ENCODE data around the gene IQGAP1. TPM values are rescaled to one million over a fixed set of nuclear protein-coding genes. Genes with fewer than 3 reads are reported as not detected.

The IQGAP1 gene
- total RNA-seq, 2 experiments from 2014 or later = 217 to 221 TPM

DNA sequence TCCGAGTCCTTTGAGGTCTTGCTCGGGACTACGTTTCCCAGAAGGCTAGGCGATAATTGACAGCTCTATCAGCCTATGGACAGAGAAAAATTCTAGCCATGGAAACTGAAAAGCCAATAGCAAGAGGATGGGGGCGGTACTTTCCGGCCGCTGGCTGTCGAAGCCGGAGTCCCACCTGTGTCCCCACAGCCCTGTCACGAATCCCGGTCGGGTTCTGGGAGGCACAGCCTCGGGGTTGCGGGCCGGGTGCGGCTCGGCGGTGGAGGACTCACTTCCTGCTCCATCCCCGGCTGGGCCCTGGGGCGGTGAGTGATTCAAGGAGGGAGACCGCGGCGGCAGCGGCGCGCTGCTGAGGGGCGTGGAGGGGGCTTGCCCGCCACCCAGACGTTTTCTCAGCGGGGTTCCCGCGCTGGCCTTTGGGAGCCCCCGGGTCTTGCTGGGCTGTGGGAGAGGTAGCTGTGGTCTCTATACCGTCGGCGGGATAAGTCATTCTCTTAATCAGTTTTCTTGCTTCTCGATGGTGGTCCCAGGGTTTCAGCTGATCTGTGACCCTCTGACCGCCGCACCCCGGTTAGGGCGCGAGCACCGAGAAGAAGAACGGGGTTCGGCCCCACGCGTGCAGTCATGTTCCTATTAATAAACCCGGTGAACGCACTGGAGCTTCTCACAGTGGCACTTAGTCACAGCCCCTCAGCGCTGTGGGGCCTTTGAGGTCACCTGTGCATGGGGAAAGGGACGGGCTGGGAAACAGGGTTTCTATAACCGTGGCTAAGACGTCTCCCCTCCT lies 35.7 kb upstream of the IQGAP1 start, which contains the start of gene ZNF774:
ZNF774 (plus strand) TSS at position 178 of the 787 bp plus-strand sequence. CDS start 2,377 bp downstream, outside the sequence.
- Mint-ChIP-seq H3K4me3 (peak within 1 kb of the TSS; percentile 81), H3K36me3 (no peaks in the 10 kb centered on the region)
- CTCF ChIA-PET = interaction anchor here (0.8 to 2.5 kb wide), 5 partner anchors 9 to 62 kb away, joined by 3 to 16 read pairs (median 4); no protein-coding TSS in a partner anchor

GRCh38 chr15:90354986-90355385 lies 33.1 kb upstream of the IQGAP1 start:
- H3K27me3 Mint-ChIP-seq = peaks cover 2% of the 10 kb centered on the region
- CTCF ChIA-PET = interaction anchor here (1.3 kb wide), 1 partner anchor 22 kb away, joined by 5 read pairs; no protein-coding TSS in a partner anchor
- ATAC-seq = no peak
- no peak overlapping the region for H3K27ac Mint-ChIP-seq
- DNase-seq = no peak
- peaks cover 30% of the 10 kb centered on the region for H3K4me1 Mint-ChIP-seq
- no peaks in the 10 kb centered on the region for H3K36me3 Mint-ChIP-seq
- no peaks in the 10 kb centered on the region for H3K9me3 Mint-ChIP-seq (ENCODE audit: low read depth)
- H3K4me3 Mint-ChIP-seq = no peak overlapping the region

More for the DNA sequence above, 35.7 kb upstream of the IQGAP1 start, which contains the start of gene ZNF774:
- Mint-ChIP-seq H3K4me1 (peaks cover 25% of the 10 kb centered on the region), H3K27me3 (peaks cover 11% of the 10 kb centered on the region), H3K9me3 (ENCODE audit: low read depth) (no peaks in the 10 kb centered on the region), H3K27ac (peak within 1 kb of the TSS; percentile 67)
- DNase-seq (peak; percentile 95), ATAC-seq (peak; percentile 99)

DNA sequence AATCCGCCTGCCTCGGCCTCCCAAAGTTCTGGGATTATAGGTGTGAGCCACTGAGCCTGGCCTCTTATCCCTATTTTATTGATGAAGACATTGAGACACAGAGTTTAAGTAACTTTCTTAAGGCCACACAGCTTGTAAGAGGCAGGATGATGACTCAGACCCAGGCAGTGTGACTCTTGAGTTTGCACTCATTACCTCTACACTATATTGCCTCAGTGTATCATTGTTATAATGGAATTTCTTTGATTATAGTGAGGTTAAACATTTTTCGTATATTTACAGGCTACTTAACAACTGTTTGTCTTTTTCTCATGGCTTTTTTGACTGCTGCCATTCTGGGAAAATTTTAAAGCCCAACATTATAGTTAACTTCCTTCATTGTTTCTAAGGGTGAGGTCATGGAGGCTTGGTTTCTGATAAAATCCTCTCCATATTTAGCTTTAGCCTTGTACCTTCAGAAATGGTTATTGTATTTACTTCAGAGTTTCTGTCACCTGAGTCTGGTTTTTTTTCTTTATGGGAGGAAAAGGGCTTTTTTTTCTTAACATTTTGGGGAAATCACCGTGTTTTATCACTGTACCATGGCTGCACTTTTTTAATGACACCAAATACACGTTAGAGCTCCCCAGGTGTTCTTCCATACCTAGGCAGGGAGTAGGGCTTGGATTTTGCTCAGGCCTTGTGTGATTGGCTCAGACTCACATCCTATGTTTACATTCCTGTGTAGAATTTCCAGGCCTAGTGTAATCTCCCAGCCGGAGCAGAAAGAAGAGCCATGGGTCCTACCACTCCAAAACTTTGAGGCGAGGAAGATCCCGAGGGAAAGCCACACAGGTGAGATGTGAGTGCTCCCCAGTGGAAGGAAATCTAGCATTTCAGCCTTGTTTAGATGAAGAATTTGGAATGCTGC lies 29.7 kb upstream of the IQGAP1 start:
- CTCF ChIA-PET = interaction anchor here (1.0 to 6.2 kb wide), 4 partner anchors 17 to 124 kb away, joined by 3 to 67 read pairs (median 31); partner anchors contain the start of gene IQGAP1
- DNase-seq (no peak), ATAC-seq (no peak)
- Mint-ChIP-seq H3K4me3 (no peak overlapping the region), H3K27me3 (no peaks in the 10 kb centered on the region), H3K4me1 (peaks cover 32% of the 10 kb centered on the region), H3K27ac (no peak overlapping the region), H3K36me3 (no peaks in the 10 kb centered on the region), H3K9me3 (ENCODE audit: low read depth) (no peaks in the 10 kb centered on the region)

GRCh38 chr15:90360746-90361145 lies 27.3 kb upstream of the IQGAP1 start:
- no peak for DNase-seq
- H3K4me1 Mint-ChIP-seq = peaks cover 32% of the 10 kb centered on the region
- H3K36me3 Mint-ChIP-seq = peaks cover 2% of the 10 kb centered on the region
- H3K27me3 Mint-ChIP-seq = no peaks in the 10 kb centered on the region
- H3K4me3 Mint-ChIP-seq = no peak overlapping the region
- H3K9me3 Mint-ChIP-seq (ENCODE audit: low read depth) = no peaks in the 10 kb centered on the region
- no peak for ATAC-seq
- CTCF ChIA-PET = interaction anchor here (1.1 to 6.2 kb wide), 14 partner anchors 9 to 572 kb away, joined by 3 to 67 read pairs (median 11); partner anchors contain the start of genes HDDC3, IQGAP1 and ZNF774
- peak overlapping the region; percentile 73 for H3K27ac Mint-ChIP-seq

DNA sequence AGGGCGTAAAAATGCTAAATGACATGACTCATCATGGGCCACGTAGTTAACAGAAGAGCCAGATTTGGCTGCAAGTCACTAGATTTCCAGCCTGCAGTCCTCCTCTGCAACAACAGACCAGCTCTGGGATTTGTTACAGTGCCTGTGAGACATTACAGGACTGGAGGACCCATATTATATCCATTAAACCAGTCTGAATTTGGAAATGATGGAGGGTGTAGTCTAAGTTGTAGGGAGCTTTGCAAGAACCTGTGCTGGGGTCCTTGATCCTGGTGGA lies 25.2 kb upstream of the IQGAP1 start:
- Mint-ChIP-seq H3K27me3 (peaks cover 2% of the 10 kb centered on the region), H3K9me3 (ENCODE audit: low read depth) (no peaks in the 10 kb centered on the region), H3K27ac (peak overlapping the region; percentile 19), H3K36me3 (peaks cover 2% of the 10 kb centered on the region), H3K4me3 (no peak overlapping the region), H3K4me1 (peaks cover 32% of the 10 kb centered on the region)
- CTCF ChIA-PET = interaction anchor here (0.6 to 6.2 kb wide), 15 partner anchors 12 to 232 kb away, joined by 3 to 67 read pairs (median 6); partner anchors contain the start of gene IQGAP1
- ATAC-seq = no peak
- no peak for DNase-seq

DNA sequence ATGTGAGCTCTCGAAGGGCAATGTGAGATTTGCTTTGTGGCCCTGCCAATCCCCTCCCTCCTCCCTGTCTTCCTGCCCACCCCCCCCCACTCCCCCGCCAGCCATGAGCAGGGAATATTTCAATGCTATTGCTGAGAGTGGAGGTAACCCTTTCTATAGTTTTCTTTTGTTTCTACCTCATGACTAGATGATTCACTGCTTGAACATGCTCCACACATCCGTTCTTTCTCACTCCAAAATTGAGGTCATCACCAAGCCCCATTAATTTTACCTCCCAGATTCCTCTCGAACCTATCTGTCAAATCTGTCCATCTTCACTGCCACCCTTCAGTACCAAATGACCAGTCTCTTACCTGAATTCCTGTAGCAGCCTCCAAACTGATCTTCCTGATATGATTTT lies 23.8 kb upstream of the IQGAP1 start:
- H3K36me3 Mint-ChIP-seq = peaks cover 2% of the 10 kb centered on the region
- H3K9me3 Mint-ChIP-seq (ENCODE audit: low read depth) = no peaks in the 10 kb centered on the region
- DNase-seq = no peak
- no peak overlapping the region for H3K27ac Mint-ChIP-seq
- ATAC-seq = no peak
- peaks cover 24% of the 10 kb centered on the region for H3K4me1 Mint-ChIP-seq
- no peak overlapping the region for H3K4me3 Mint-ChIP-seq
- CTCF ChIA-PET = interaction anchor here (6.2 kb wide), 1 partner anchor 24 kb away, joined by 54 read pairs; the partner anchor contains the start of gene IQGAP1
- H3K27me3 Mint-ChIP-seq = peaks cover 2% of the 10 kb centered on the region

- no peak overlapping the region for H3K4me3 Mint-ChIP-seq
Observed at GRCh38 chr15:90365414-90366055, 22.5 kb upstream of the IQGAP1 start.

DNA sequence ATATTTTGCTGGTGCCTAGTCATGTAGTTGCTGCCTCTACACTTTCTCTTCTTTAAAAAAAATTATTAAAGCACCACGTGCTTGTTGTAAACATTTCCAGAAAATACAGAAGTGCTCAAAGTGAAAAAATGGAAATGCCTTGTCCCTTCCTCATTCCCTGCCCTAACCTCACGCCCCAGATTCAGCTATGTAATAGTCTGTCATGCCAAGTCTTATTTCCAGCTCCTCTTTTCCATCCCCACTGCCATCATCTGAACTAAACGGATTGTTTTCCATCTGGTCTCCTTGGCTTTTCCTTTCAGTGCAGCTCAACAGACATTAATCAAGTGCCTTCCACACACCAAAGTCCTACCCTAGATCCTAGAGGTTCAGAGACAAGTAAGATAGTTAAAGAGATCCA lies 20.5 kb upstream of the IQGAP1 start:
- Mint-ChIP-seq H3K27me3 (peaks cover 2% of the 10 kb centered on the region), H3K36me3 (peaks cover 2% of the 10 kb centered on the region), H3K4me1 (peaks cover 15% of the 10 kb centered on the region), H3K27ac (no peak overlapping the region), H3K4me3 (no peak overlapping the region), H3K9me3 (ENCODE audit: low read depth) (no peaks in the 10 kb centered on the region)
- CTCF ChIA-PET = interaction anchor here (1.3 to 2.4 kb wide), 4 partner anchors 9 to 114 kb away, joined by 5 to 9 read pairs (median 6); partner anchors contain the start of gene IQGAP1
- no peak for ATAC-seq
- no peak for DNase-seq

More at GRCh38 chr15:90365414-90366055, 22.5 kb upstream of the IQGAP1 start:
- DNase-seq = no peak
- CTCF ChIA-PET = no interaction called here
- peaks cover 2% of the 10 kb centered on the region for H3K27me3 Mint-ChIP-seq
- no peak for ATAC-seq
- peaks cover 24% of the 10 kb centered on the region for H3K4me1 Mint-ChIP-seq
- peaks cover 2% of the 10 kb centered on the region for H3K36me3 Mint-ChIP-seq
- H3K27ac Mint-ChIP-seq = no peak overlapping the region
- H3K9me3 Mint-ChIP-seq (ENCODE audit: low read depth) = no peaks in the 10 kb centered on the region

- peak overlapping the region; percentile 36 for H3K27ac Mint-ChIP-seq
- peaks cover 36% of the 10 kb centered on the region for H3K4me1 Mint-ChIP-seq
- H3K36me3 Mint-ChIP-seq = peaks cover 42% of the 10 kb centered on the region
- no peak for DNase-seq
- no peak for ATAC-seq
- no peak overlapping the region for H3K4me3 Mint-ChIP-seq
- CTCF ChIA-PET = interaction anchor here (1.5 to 8.5 kb wide), 2 partner anchors 13 to 14 kb away, joined by 8 to 67 read pairs; partner anchors contain the start of gene IQGAP1
- H3K27me3 Mint-ChIP-seq = no peaks in the 10 kb centered on the region
- H3K9me3 Mint-ChIP-seq (ENCODE audit: low read depth) = peaks cover 14% of the 10 kb centered on the region
Observed at GRCh38 chr15:90375071-90375470, 13.0 kb upstream of the IQGAP1 start.

GRCh38 chr15:90376789-90377188 lies 11.3 kb upstream of the IQGAP1 start:
- Mint-ChIP-seq H3K36me3 (peaks cover 49% of the 10 kb centered on the region), H3K27ac (peak overlapping the region; percentile 94), H3K9me3 (ENCODE audit: low read depth) (peaks cover 20% of the 10 kb centered on the region), H3K27me3 (no peaks in the 10 kb centered on the region), H3K4me3 (peak overlapping the region; percentile 47), H3K4me1 (peaks cover 36% of the 10 kb centered on the region)
- DNase-seq = peak; percentile 93
- ATAC-seq = peak; percentile 92
- CTCF ChIA-PET = interaction anchor here (1.0 to 8.5 kb wide), 9 partner anchors 9 to 155 kb away, joined by 3 to 67 read pairs (median 5); partner anchors contain the start of gene IQGAP1

GRCh38 chr15:90379263-90379662 lies 8.8 kb upstream of the IQGAP1 start:
- DNase-seq = no peak
- Mint-ChIP-seq H3K27me3 (no peaks in the 10 kb centered on the region), H3K4me1 (peaks cover 42% of the 10 kb centered on the region), H3K9me3 (ENCODE audit: low read depth) (peaks cover 20% of the 10 kb centered on the region), H3K27ac (no peak overlapping the region), H3K4me3 (no peak overlapping the region), H3K36me3 (peaks cover 49% of the 10 kb centered on the region)
- CTCF ChIA-PET = interaction anchor here (8.5 kb wide), 1 partner anchor 18 kb away, joined by 67 read pairs; no protein-coding TSS in a partner anchor
- ATAC-seq = no peak

DNA sequence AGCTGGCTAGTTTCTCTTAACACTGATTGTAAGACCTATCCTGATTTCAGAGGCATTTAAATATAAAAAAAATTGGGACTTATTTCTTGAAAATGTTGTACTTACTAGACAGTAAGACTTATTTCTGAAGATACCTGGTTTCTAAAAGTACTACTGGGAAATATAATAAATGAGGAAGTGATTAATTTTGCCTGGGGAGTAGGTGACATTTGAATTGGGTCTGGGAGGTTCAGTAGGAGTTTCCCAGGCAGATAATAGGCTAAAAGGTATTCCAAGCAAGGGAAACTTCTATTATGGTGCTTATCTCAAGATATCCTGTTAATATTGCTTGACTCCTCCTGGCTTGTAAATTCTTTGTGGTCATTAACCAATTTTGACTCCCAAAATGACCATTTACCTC lies 6.5 kb upstream of the IQGAP1 start:
- CTCF ChIA-PET = interaction anchor here (0.8 to 2.0 kb wide), 4 partner anchors 19 to 88 kb away, joined by 3 to 6 read pairs (median 5); no protein-coding TSS in a partner anchor
- DNase-seq (no peak), ATAC-seq (no peak)
- Mint-ChIP-seq H3K27me3 (no peaks in the 10 kb centered on the region), H3K4me1 (peaks cover 26% of the 10 kb centered on the region), H3K4me3 (no peak overlapping the region), H3K27ac (no peak overlapping the region), H3K36me3 (peaks cover 38% of the 10 kb centered on the region), H3K9me3 (ENCODE audit: low read depth) (peaks cover 13% of the 10 kb centered on the region)
